Muscle of leg (tissue), 11 donors: ENCODE results near the gene ADGRF1. TPM values are rescaled to one million over a fixed set of nuclear protein-coding genes. Genes with fewer than 3 reads are reported as not detected.

Source experiments
- DNase-seq: peaks from one replicate; pipeline ENCODE4 v3.0.0; 2013
- H3K27ac ChIP-seq: one replicate; pipeline ENCODE4 v1.5.1; 2013; ENCODE audit warnings: mild to moderate bottlenecking, low read length, control low read depth
- H3K27me3 ChIP-seq: one replicate; pipeline ENCODE4 v1.6.1; 2013; ENCODE audit warnings: low read length; ENCODE audit not compliant: control insufficient read depth, insufficient read depth
- H3K36me3 ChIP-seq: one replicate; pipeline ENCODE4 v1.6.1; 2013; ENCODE audit warnings: low read length; ENCODE audit not compliant: control insufficient read depth, insufficient read depth
- H3K4me1 ChIP-seq: one replicate; pipeline ENCODE4 v1.6.1; 2013; ENCODE audit warnings: low read length; ENCODE audit not compliant: control insufficient read depth, insufficient read depth
- H3K4me3 ChIP-seq: one replicate; pipeline ENCODE4 v1.5.1; 2013; ENCODE audit warnings: low read length, control low read depth
- H3K9me3 ChIP-seq: replicated peaks from 2 replicates; pipeline ENCODE4 v1.6.1; 2013; ENCODE audit warnings: low read depth, low read length; ENCODE audit not compliant: control insufficient read depth
- WGBS: methylation state at CpG from one replicate; pipeline ENCODE4 v1.1.5; 2013; ENCODE audit warnings: missing lambda C conversion rate; ENCODE audit not compliant: insufficient coverage; 5-methylcytosine and 5-hydroxymethylcytosine counted together
- polyA plus RNA-seq, 8 donors: library from polyadenylated mRNA; unstranded; fragments of 120-200 nt; gene quantifications; one replicate each; pipeline versions ENCODE4 v1.2.1 to v1.2.3, GENCODE V29; 2013; ENCODE audit warnings: inconsistent platforms in 1 of 8, low replicate concordance in 1 of 8; ENCODE audit not compliant: insufficient read length in 8 of 8, insufficient read depth in 1 of 8
- total RNA-seq: library from RNA; stranded (reverse); fragments of 120-200 nt; gene quantifications from one replicate; pipeline ENCODE4 v1.2.4, GENCODE V29; 2013

The ADGRF1 gene
- total and polyA plus RNA-seq, 9 donors, result 0.03 to 0.16 (median 0.05) TPM; not detected in 5

DNA sequence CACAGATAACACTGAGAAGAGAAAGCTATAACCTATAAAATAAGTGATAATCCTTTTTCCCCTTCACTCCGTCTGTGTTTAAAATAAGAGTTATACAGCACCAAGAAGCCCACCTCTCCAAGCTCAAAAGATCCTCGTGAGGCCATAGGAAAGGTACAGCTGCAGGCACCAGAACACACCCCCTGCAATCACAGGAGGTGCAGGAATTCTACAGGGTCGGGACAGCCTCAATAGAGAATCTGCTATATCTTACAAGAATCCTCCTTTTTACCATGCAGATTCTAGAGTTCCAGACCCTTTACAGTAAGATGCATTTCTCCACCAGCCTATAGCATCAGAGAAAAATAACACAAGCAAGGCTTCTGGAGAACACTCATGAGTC, 5.0 kb upstream of the ADGRF1 start:
- 62% methylated on average over 2 of the region's 3 CpGs for WGBS
- Histone ChIP-seq H3K27me3 (no peaks in the 10 kb centered on the region), H3K4me1 (peaks cover 4% of the 10 kb centered on the region), H3K27ac (peak overlapping the region; percentile 9), H3K36me3 (no peaks in the 10 kb centered on the region), H3K9me3 (no peaks in the 10 kb centered on the region), H3K4me3 (no peak overlapping the region)
- no peak for DNase-seq

DNA sequence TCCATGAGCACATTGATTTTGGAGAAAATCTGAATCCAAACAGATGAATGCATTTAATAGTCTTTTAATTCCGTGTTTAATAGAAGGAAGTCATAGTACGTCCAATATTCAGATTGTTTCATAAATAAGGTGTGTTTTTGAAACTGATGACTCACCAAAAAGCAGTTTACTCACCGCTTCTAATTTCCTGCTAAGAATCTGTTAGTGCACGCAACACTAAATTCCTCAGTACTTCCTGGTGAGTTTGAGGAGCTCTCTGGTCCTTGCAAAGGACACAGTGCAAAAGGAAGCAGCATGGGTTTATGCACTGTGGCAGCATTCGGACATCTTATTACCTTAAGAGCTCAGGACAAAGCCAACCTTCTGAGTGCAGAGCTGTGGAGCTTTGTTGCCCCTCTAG, 2.3 kb upstream of the ADGRF1 start:
- Histone ChIP-seq H3K27me3 (no peaks in the 10 kb centered on the region), H3K36me3 (no peaks in the 10 kb centered on the region), H3K9me3 (no peaks in the 10 kb centered on the region), H3K27ac (no peak overlapping the region), H3K4me3 (no peak overlapping the region), H3K4me1 (peaks cover 4% of the 10 kb centered on the region)
- WGBS, result 80% methylated on average over 3 of the region's 5 CpGs
- no peak for DNase-seq

DNA sequence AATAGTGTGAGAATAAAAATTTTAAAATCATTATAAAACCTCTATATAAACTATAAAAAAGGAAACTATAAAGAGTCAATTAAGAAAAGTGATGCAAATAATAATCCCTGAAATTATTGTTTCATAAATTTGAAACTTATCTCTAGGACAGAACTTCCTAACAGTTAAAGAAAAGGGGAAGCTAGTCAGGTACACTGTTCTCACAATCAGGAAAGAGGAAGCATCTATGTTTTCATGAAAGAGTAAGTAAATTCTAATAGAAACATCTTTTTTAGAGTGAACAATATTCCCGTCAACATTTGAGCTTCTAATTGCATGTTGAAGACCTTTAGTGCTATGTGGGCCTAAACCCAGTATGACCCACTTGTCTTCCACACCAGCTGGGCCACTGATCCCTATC, 1.2 kb upstream of the ADGRF1 start:
- Histone ChIP-seq H3K27ac (no peak overlapping the region), H3K36me3 (no peaks in the 10 kb centered on the region), H3K9me3 (no peaks in the 10 kb centered on the region), H3K4me3 (no peak overlapping the region), H3K27me3 (no peaks in the 10 kb centered on the region), H3K4me1 (peaks cover 4% of the 10 kb centered on the region)
- no peak for DNase-seq
- no CpG with 5 or more reads among the region's 1 CpG for WGBS

DNA sequence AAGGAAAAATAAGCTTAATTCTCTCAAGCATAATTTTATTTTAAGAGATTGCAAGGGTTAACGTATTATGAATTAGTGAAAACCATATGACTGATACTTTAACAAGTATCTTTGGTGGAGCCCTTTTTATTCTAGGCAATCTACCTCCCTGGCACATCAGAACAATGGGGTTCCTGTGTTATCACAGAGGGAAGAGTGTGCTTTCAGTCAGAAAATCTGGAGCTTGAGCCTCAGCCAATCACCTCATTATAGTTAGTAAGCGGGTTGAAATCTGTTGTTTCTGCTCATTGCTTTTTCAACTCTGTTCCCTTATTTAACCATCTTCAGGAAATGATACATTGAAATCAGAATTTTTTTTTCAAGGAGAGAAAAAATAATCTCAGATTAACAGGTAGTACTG, 391 bp downstream of the ADGRF1 start:
- WGBS, result no CpG with 5 or more reads among the region's 2 CpGs
- H3K4me3 ChIP-seq, result no peak overlapping the region

DNA sequence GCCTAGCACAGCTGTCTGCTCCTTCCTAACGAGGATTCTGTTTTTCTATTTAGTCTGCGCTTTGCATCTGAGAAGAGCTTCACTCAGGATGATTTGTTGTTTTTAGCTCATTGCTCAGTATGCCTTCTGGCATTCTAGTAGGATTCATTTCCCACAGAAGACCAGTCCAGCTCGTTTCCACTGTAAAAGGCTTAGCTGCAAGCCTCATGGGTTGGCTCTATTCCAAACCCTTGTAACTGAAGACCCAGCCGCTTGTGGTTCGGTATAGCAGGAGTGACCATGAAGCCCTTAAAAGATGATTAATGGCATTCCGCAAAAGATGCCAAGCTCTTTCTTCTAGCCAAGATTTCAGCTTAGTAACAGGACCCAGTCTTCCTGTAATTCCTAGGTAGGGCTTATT, 7.2 kb downstream of the ADGRF1 start:
- Histone ChIP-seq H3K27me3 (no peaks in the 10 kb centered on the region), H3K27ac (peak overlapping the region; percentile 24), H3K36me3 (no peaks in the 10 kb centered on the region), H3K4me1 (peaks cover 17% of the 10 kb centered on the region), H3K9me3 (no peaks in the 10 kb centered on the region), H3K4me3 (no peak overlapping the region)
- 43% methylated on average over 1 of the region's 6 CpGs for WGBS
- DNase-seq, result peak; percentile 96

More for the DNA sequence above, 391 bp downstream of the ADGRF1 start:
- DNase-seq, result no peak
- Histone ChIP-seq H3K4me1 (no peaks in the 10 kb centered on the region), H3K27ac (no peak overlapping the region), H3K9me3 (no peaks in the 10 kb centered on the region), H3K36me3 (no peaks in the 10 kb centered on the region), H3K27me3 (no peaks in the 10 kb centered on the region)

DNA sequence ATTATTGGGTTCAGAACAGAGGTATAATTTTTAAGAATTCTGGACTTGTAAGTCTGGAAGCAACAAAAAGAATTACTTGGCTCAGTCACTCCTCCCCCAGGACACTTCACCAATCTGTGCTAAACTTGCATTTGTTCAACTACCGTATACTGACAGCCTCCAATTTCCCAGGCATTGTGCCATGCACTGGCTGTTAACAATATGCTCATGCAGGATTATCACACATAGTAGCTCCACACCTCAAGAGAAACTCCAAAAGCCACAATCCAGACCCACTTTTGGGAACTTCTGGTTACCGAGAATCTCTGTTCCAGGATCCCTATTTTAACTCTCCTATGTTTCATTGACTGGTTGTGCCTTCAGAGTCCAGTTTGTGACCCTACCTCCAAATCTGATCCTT, 7.7 kb downstream of the ADGRF1 start:
- Histone ChIP-seq H3K9me3 (no peaks in the 10 kb centered on the region), H3K4me1 (peaks cover 17% of the 10 kb centered on the region), H3K4me3 (no peak overlapping the region), H3K36me3 (no peaks in the 10 kb centered on the region), H3K27ac (peak overlapping the region; percentile 24), H3K27me3 (no peaks in the 10 kb centered on the region)
- 8% methylated on average over 2 of the region's 2 CpGs for WGBS
- DNase-seq, result peak; percentile 55

DNA sequence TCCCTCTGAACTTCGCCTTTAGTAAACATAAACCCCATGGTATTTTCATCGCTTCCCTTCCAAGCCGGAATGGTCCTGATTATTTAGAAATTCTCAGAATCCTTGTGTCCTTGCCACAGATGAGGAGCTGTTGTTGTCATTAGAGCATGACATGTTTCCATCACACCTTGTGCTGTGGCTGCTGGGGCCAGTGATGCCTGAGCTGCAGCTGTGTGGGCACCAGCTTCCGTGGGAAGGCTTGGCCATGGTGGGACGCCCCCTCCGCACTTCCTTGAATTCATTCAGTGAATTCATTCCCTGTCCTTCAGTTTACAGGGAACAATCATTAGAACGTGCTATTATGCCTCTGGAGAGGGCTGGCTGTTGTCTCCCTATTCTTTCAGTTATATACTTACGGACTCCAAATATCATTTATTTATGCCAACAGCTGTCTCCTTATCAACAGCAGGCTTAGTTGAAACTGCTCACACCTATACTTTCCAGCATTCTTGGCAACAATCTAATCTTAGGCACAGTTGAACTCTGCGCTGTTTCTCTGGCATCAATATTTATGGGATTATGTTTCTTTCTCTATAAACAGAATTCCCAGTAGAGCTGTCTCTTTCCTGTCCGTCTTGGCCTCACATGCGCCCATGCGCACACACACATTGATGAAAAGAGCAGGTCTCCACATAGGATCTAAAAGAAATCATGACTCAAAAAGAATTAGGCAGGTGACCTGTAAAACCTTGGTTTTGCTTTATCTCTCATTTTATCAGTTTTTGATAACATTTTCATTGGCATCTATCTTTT, 9.0 kb downstream of the ADGRF1 start:
- WGBS, result 28% methylated on average over 5 of the region's 12 CpGs
- H3K27ac ChIP-seq, result peak overlapping the region; percentile 29
- peaks cover 4% of the 10 kb centered on the region for H3K27me3 ChIP-seq
- peak; percentile 49 for DNase-seq
- no peaks in the 10 kb centered on the region for H3K36me3 ChIP-seq
- H3K9me3 ChIP-seq, result no peaks in the 10 kb centered on the region
- H3K4me1 ChIP-seq, result peaks cover 17% of the 10 kb centered on the region
- H3K4me3 ChIP-seq, result no peak overlapping the region

DNA sequence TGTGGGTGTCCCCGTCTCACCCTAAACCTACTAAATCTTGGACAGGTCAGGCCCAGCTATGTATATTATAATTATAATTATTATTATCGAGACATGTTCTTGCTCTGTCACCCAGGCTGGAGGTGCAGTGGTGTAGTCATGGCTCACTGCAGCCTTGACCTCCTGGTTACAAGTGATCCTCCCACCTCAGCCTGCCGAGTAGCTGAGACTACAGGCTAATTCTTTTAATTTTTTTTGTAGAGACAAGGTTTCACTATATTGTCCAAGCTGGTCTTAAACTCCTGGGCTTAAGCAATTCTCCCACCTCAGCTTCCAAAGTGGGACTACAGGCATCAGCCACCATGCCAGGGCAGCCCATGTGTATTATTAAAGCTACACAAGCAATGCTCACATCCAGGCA, 10.5 kb downstream of the ADGRF1 start:
- H3K27ac ChIP-seq, result no peak overlapping the region
- no CpG with 5 or more reads among the region's 3 CpGs for WGBS
- DNase-seq, result no peak
- H3K4me3 ChIP-seq, result no peak overlapping the region
- H3K27me3 ChIP-seq, result peaks cover 4% of the 10 kb centered on the region
- no peaks in the 10 kb centered on the region for H3K36me3 ChIP-seq
- H3K4me1 ChIP-seq, result peaks cover 17% of the 10 kb centered on the region
- H3K9me3 ChIP-seq, result no peaks in the 10 kb centered on the region

DNA sequence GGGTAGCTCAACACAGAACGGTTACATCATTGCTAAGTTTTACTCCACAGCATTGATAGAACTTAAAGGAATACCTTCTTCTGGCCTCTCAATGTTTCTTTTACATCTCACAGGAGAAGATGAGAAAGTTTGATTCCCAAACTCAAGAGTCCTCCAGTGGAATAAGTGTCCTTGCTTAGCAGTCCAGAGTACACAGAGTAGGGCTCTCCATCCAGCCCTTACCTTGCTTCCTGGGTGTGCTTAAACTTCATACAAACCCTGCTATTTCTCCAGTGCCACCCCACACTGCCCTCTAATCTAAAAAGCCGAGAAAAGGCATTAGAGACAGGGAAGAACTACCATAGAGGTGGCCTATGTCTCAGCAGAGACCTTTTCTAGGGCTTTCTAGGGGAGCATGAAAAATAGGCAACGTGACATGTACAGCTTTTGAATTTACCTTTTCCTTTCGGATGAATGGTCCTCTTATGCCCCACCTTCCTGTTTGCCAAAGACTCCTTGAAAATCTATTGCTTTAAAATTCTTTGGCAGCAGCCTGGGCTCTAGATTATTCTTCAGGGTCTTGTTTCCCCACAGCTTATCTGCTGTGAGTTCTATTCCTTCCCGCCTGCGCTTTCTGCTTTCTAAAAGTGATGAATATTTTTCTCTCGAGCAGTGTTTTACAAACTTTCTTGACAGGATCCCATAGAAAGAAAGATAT, 12.1 kb downstream of the ADGRF1 start:
- no peak overlapping the region for H3K27ac ChIP-seq

DNA sequence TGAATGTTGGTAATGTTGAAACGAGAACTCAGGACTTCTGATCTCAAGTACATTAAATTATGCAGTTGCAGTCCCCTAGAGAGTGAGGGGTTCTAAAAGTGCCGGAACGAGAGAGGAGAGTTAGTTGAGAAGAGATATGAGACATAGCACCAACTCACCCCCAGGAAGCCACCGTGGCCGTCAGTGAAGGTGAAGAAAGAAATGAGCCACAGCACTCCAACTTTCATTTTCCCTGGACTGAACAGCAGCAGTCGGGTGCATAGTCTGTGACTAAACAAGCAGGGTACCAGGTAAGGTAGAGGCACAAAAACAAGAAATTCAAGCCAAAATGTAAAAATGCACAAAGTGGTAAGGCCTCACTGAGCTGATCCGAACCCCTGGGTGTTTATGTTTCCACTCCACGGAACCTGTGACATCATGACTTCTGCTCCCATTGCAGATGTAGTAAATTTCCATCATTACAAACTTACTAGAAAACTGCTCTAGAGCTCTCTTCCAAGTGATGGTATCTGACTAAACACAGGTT, 13.2 kb downstream of the ADGRF1 start:
- WGBS, result 80% methylated on average over 2 of the region's 8 CpGs
- H3K4me1 ChIP-seq, result peaks cover 8% of the 10 kb centered on the region
- no peaks in the 10 kb centered on the region for H3K9me3 ChIP-seq
- H3K36me3 ChIP-seq, result no peaks in the 10 kb centered on the region
- DNase-seq, result no peak
- peaks cover 4% of the 10 kb centered on the region for H3K27me3 ChIP-seq
- H3K4me3 ChIP-seq, result no peak overlapping the region
- H3K27ac ChIP-seq, result no peak overlapping the region

More for the DNA sequence above, 12.1 kb downstream of the ADGRF1 start:
- Histone ChIP-seq H3K4me1 (peaks cover 16% of the 10 kb centered on the region), H3K36me3 (no peaks in the 10 kb centered on the region), H3K27me3 (peaks cover 4% of the 10 kb centered on the region), H3K9me3 (no peaks in the 10 kb centered on the region), H3K4me3 (no peak overlapping the region)
- WGBS, result 89% methylated on average over 3 of the region's 7 CpGs
- no peak for DNase-seq
